Measurements from ENCODE around the gene TAGLN. TPM values are rescaled to one million over a fixed set of nuclear protein-coding genes. Genes with fewer than 3 reads are reported as not detected.

The TAGLN gene
- total RNA-seq, 4 donors from 2014 or later: 190 to 216 (median 199) TPM

- peaks cover 44% of the 10 kb centered on the region for H3K4me1 ChIP-seq
- peak overlapping the region; percentile 92 for H3K4me3 ChIP-seq
- WGBS: 66% methylated on average over 12 of the region's 12 CpGs
These were observed 31.3 kb downstream of the TAGLN start for GRCh38 chr11:117230286-117230961.

GRCh38 chr11:117230999-117231841 is 32.0 kb downstream of the TAGLN start:
- 6% methylated on average over 10 of the region's 14 CpGs for WGBS
- Histone ChIP-seq H3K4me3 (peak overlapping the region; percentile 92), H3K27ac (peak overlapping the region; percentile 95), H3K36me3 (peaks cover 37% of the 10 kb centered on the region), H3K4me1 (peaks cover 42% of the 10 kb centered on the region), H3K9me3 (no peaks in the 10 kb centered on the region), H3K27me3 (no peaks in the 10 kb centered on the region)
- TF ChIP-seq POLR2A (IDR thresholded peaks at IDR 0.05) (no peak), EP300 (IDR thresholded peaks at IDR 0.05) (no peak), POLR2AphosphoS5 (IDR thresholded peaks at IDR 0.05) (no peak), CTCF (IDR thresholded peaks at IDR 0.05) (no peak)
- peak in 1 of 2 donors; percentile 52 for DNase-seq (ENCODE audit: low spot score in 2 of 2)

More at GRCh38 chr11:117230286-117230961, 31.3 kb downstream of the TAGLN start:
- no peaks in the 10 kb centered on the region for H3K9me3 ChIP-seq
- peak in 1 of 2 donors; percentile 50 for DNase-seq (ENCODE audit: low spot score in 2 of 2)
- no peaks in the 10 kb centered on the region for H3K27me3 ChIP-seq
- no peak overlapping the region for H3K27ac ChIP-seq
- peaks cover 42% of the 10 kb centered on the region for H3K36me3 ChIP-seq
- TF ChIP-seq POLR2AphosphoS5 (IDR thresholded peaks at IDR 0.05) (no peak), CTCF (IDR thresholded peaks at IDR 0.05) (no peak), EP300 (IDR thresholded peaks at IDR 0.05) (no peak), POLR2A (IDR thresholded peaks at IDR 0.05) (no peak)

- H3K36me3 ChIP-seq: peaks cover 34% of the 10 kb centered on the region
- no peaks in the 10 kb centered on the region for H3K27me3 ChIP-seq
- no peaks in the 10 kb centered on the region for H3K9me3 ChIP-seq
- no peak for TF ChIP-seq POLR2A (IDR thresholded peaks at IDR 0.05)
- TF ChIP-seq POLR2AphosphoS5 (IDR thresholded peaks at IDR 0.05): no peak
- no peak for TF ChIP-seq EP300 (IDR thresholded peaks at IDR 0.05)
- TF ChIP-seq CTCF (IDR thresholded peaks at IDR 0.05): no peak
- 0% methylated on average over 12 of the region's 13 CpGs for WGBS
- H3K27ac ChIP-seq: peak within 1 kb of the TSS; percentile 95
- H3K4me3 ChIP-seq: peak within 1 kb of the TSS; percentile 92
- peak; percentile 86 to 90 for DNase-seq (ENCODE audit: low spot score in 2 of 2)
- H3K4me1 ChIP-seq: peaks cover 41% of the 10 kb centered on the region
These were observed 32.6 kb downstream of the TAGLN start, which contains the start of gene PCSK7 for GRCh38 chr11:117231842-117232091. TSS of gene PCSK7 (minus strand) at chr11:117232073. CDS start at chr11:117229844, 2,229 bp downstream.

GRCh38 chr11:117232092-117232878 is 33.1 kb downstream of the TAGLN start, which contains the start of gene RNF214:
TSS of gene RNF214 (plus strand) at chr11:117232671. CDS start at chr11:117234273, 1,602 bp downstream.
- Histone ChIP-seq H3K27ac (peak within 1 kb of the TSS; percentile 95), H3K4me3 (peak within 1 kb of the TSS; percentile 92), H3K4me1 (peaks cover 41% of the 10 kb centered on the region), H3K27me3 (no peaks in the 10 kb centered on the region), H3K9me3 (no peaks in the 10 kb centered on the region), H3K36me3 (peaks cover 29% of the 10 kb centered on the region)
- WGBS: 1% methylated on average over 19 of the region's 94 CpGs
- DNase-seq (ENCODE audit: low spot score in 2 of 2): peak; percentile 81 to 83
- TF ChIP-seq EP300 (IDR thresholded peaks at IDR 0.05): no peak
- peak in 1 of 2 donors; percentile 30 for TF ChIP-seq POLR2A (IDR thresholded peaks at IDR 0.05)
- peak; percentile 90 to 97 for TF ChIP-seq CTCF (IDR thresholded peaks at IDR 0.05)
- TF ChIP-seq POLR2AphosphoS5 (IDR thresholded peaks at IDR 0.05): no peak

Data from suprapubic skin (tissue), 4 donors.